Glomerular endothelial cell (primary cell): ENCODE measurements around the gene ACAD11. TPM values are rescaled to one million over a fixed set of nuclear protein-coding genes. Genes with fewer than 3 reads are reported as not detected.

Experiments
- DNase-seq: peaks from one replicate; pipeline ENCODE4 v3.0.0-alpha.2; 2011; ENCODE audit warnings: low read depth, low spot score; ENCODE audit errors: extremely low read depth
- total RNA-seq: library from RNA; depleted of rRNA; stranded (reverse); fragments of >200 nt; gene quantifications from 2 replicates; pipeline ENCODE4 v1.2.3, GENCODE V29; 2015

The ACAD11 gene
- total RNA-seq, 1 donor from 2014 or later, result 19.8 TPM

GRCh38 chr3:132521901-132522300, 137.7 kb downstream of the ACAD11 start:
- DNase-seq, result no peak

GRCh38 chr3:132519914-132520313, 139.7 kb downstream of the ACAD11 start:
- no peak for DNase-seq

GRCh38 chr3:132517311-132517710, 142.3 kb downstream of the ACAD11 start:
- no peak for DNase-seq

GRCh38 chr3:132513057-132513456, 146.6 kb downstream of the ACAD11 start:
- no peak for DNase-seq

DNA sequence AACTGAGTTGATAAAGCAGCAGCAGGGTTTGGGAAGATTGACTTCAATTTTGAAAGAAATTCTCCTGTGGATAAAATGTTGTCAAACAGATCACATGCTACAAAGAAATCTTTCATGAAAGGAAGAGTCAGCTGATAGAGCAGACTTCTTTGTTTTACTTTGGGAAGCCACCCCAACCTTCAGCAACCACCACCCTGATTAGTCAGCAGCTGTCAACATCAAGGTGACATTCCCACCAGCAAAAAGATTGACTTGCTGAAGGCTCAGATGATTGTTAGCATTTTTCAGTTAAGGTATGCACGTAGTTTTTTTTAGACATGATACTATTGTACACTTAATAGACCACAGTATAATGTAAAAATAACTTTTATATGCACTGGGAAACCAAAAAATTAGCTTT, 150.1 kb downstream of the ACAD11 start:
- no peak for DNase-seq

DNA sequence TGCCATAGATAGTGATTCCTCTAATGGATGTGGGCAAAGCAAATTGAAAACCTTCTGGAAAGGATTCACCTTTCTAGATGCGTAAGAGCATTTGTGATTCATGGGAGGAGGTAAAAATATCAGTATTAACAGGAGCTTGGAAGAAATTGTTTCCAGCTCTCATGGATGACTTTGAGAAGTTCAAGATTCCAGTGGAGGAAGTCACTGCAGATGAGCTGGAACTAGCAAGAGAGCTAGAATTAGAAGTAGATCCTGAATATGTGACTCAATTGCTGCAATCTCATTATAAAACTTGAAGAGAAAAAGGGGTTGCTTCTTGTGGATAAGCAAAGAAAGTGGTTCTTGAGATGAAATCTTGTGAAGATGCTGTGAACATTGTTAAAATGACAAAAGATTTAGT, 150.5 kb downstream of the ACAD11 start:
- no peak for DNase-seq

Other genes starting within 250 kb of the ACAD11 start
- 40.8 and 49.9 TPM in 2 replicates for gene DNAJC13, start 242.3 kb downstream of the ACAD11 start, total RNA-seq
- 0.58 and 0.64 TPM in 2 replicates for gene ACKR4, start 62.5 kb downstream of the ACAD11 start, total RNA-seq
- gene UBA5, start 520 bp upstream of the ACAD11 start, total RNA-seq, result 17.7 and 26.7 TPM in 2 replicates
- 31.7 and 34.5 TPM in 2 replicates for gene NPHP3, start 62.6 kb upstream of the ACAD11 start, total RNA-seq